Activated naive CD8-positive, alpha-beta T cell treated with anti-CD3 and anti-CD28 coated beads for 36 hours (primary cell): Measurements from ENCODE around the gene NRCAM. TPM values are rescaled to one million over a fixed set of nuclear protein-coding genes. Genes with fewer than 3 reads are reported as not detected.
"Not testable (repeated sequence)": the region's sequence is repeated elsewhere in the genome, so short reads cannot be mapped to it uniquely, and the experiment has no call there.

ENCODE experiments used
- DNase-seq: peaks from one replicate; pipeline ENCODE4 v3.0.0; 2021
- H3K27ac Mint-ChIP-seq: one replicate; pipeline ENCODE4 v1.8.0; 2022; ENCODE audit warnings: mild to moderate bottlenecking, moderate library complexity, mixed read lengths
- H3K27me3 Mint-ChIP-seq: one replicate; pipeline ENCODE4 v1.8.0; 2022; ENCODE audit warnings: mild to moderate bottlenecking, mixed read lengths
- H3K36me3 Mint-ChIP-seq: one replicate; pipeline ENCODE4 v1.8.0; 2021; ENCODE audit warnings: mild to moderate bottlenecking, mixed read lengths
- H3K4me1 Mint-ChIP-seq: one replicate; pipeline ENCODE4 v1.8.0; 2021; ENCODE audit warnings: mixed read lengths
- H3K4me3 Mint-ChIP-seq: one replicate; pipeline ENCODE4 v1.8.0; 2022; ENCODE audit warnings: mild to moderate bottlenecking, moderate library complexity, mixed read lengths
- H3K9me3 Mint-ChIP-seq: one replicate; pipeline ENCODE4 v1.8.0; 2022; ENCODE audit warnings: mixed read lengths
- total RNA-seq, 2 experiments: library from RNA; stranded (reverse); gene quantifications; one replicate each; pipeline ENCODE4 v1.2.3, GENCODE V29; 2021

Gene NRCAM
- 1 to 10 TPM; 3.9 to 4.6 TPM for total RNA-seq

- Mint-ChIP-seq H3K4me1 (peaks cover 46% of the 10 kb centered on the region), H3K4me3 (peak within 1 kb of the TSS; percentile 89), H3K9me3 (no peaks in the 10 kb centered on the region), H3K36me3 (no peaks in the 10 kb centered on the region), H3K27ac (peak within 1 kb of the TSS; percentile 62), H3K27me3 (peaks cover 14% of the 10 kb centered on the region)
- peak; percentile 76 for DNase-seq
Observed at GRCh38 chr7:108455998-108456677, at the start of gene NRCAM. NRCAM (minus strand) TSS chr7:108456436; CDS start chr7:108240064, 216,372 bp downstream.

DNA sequence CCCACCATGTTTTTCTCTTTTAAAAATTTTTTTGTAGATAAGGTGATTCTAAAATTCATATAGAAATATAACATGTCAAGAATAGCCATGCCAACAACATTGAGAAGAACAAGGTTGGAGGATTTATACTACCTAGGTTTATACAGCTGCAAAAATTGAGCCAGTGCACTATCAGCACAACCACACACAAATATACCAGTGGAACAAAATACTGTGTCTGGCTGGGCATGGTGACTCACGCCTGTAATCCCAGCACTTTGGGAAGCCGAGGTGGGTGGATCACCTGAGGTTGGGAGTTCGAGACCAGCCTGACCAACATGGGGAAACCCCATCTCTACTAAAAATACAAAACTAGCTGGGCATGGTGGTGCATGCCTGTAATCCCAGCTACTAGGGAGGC lies 48.3 kb upstream of the NRCAM start:
- DNase-seq = peak; percentile 8
- H3K9me3 Mint-ChIP-seq, H3K4me3 Mint-ChIP-seq, H3K27me3 Mint-ChIP-seq, H3K27ac Mint-ChIP-seq, H3K36me3 Mint-ChIP-seq: not testable (repeated sequence)
- H3K4me1 Mint-ChIP-seq = peaks cover 12% of the 10 kb centered on the region

- Mint-ChIP-seq H3K4me1 (peaks cover 12% of the 10 kb centered on the region), H3K4me3 (no peak overlapping the region), H3K9me3 (no peaks in the 10 kb centered on the region), H3K27me3 (no peaks in the 10 kb centered on the region), H3K27ac (peak overlapping the region; percentile 59), H3K36me3 (peaks cover 3% of the 10 kb centered on the region)
- no peak for DNase-seq
Observed at GRCh38 chr7:108503112-108504026, 47.1 kb upstream of the NRCAM start.

DNA sequence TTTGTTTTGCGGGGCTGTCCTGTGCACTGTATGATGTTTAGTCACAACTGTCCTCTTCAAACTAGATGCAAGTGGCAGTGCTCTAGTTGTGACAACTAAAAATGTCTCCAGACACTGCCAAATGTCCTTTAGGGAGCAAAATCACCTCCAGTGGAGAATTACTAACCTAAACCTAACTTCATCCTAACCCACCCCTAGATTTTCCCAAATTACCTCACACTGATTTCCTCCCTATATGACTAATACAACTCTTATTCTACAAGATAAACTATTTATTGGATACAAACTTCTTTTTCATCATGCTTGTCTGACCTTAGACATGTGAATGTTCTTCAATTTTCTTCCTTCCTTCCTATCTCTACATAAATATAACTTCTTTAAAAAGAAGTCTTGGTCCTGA lies 43.3 kb upstream of the NRCAM start:
- Mint-ChIP-seq H3K27me3 (no peaks in the 10 kb centered on the region), H3K9me3 (no peaks in the 10 kb centered on the region), H3K4me3 (no peak overlapping the region), H3K4me1 (peaks cover 8% of the 10 kb centered on the region), H3K27ac (no peak overlapping the region), H3K36me3 (peaks cover 2% of the 10 kb centered on the region)
- DNase-seq = no peak

- H3K9me3 Mint-ChIP-seq = no peaks in the 10 kb centered on the region
- peaks cover 3% of the 10 kb centered on the region for H3K4me1 Mint-ChIP-seq
- no peak overlapping the region for H3K4me3 Mint-ChIP-seq
- no peak overlapping the region for H3K27ac Mint-ChIP-seq
- peaks cover 2% of the 10 kb centered on the region for H3K36me3 Mint-ChIP-seq
- no peaks in the 10 kb centered on the region for H3K27me3 Mint-ChIP-seq
- no peak for DNase-seq
Observed at GRCh38 chr7:108498481-108498880, 42.2 kb upstream of the NRCAM start.

- peak; percentile 18 for DNase-seq
- Mint-ChIP-seq H3K4me1 (no peaks in the 10 kb centered on the region), H3K9me3 (no peaks in the 10 kb centered on the region), H3K36me3 (peaks cover 2% of the 10 kb centered on the region), H3K27ac (no peak overlapping the region), H3K4me3 (no peak overlapping the region), H3K27me3 (no peaks in the 10 kb centered on the region)
Observed at GRCh38 chr7:108497082-108497725, 41.0 kb upstream of the NRCAM start.

- Mint-ChIP-seq H3K4me1 (no peaks in the 10 kb centered on the region), H3K36me3 (peaks cover 4% of the 10 kb centered on the region), H3K4me3 (no peak overlapping the region), H3K27me3 (no peaks in the 10 kb centered on the region), H3K9me3 (no peaks in the 10 kb centered on the region), H3K27ac (no peak overlapping the region)
- no peak for DNase-seq
Observed at GRCh38 chr7:108492742-108493141, 36.5 kb upstream of the NRCAM start.

DNA sequence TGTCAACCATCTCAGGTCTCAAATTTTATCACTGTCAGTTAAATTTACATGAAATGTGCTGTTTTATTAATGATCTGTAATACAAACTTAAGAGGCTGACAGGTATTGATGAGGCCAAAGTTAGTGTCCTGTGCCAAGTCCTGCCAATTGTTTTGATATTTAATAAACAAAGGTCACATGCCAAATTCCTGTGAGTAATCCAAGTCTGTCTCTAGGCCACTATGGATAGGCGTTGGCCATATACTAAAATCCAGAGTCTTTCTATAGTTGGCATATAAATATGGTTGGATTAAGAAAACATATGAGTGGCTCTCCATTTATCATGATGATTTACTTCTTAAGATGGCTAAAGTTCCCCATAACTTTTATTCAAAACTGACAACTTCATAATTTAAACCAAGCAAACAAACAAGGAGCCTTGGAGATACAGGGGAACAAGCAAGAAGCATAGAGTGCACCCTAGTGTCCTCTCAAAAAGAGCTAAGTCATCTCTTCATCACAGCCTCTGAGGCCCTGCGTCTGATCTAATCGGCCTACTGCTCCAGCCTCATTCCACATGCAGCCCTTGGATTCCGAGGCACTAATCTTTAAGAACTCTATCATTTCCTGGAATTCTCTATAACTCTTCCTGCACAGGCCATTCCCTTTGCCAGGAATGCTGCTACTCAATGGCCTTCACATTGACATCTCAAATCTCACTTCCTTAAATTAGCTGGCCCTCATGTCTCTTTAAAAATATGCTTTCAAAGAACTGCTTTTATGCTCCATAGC lies 32.7 kb upstream of the NRCAM start:
- Mint-ChIP-seq H3K27ac (no peak overlapping the region), H3K36me3 (peaks cover 4% of the 10 kb centered on the region), H3K9me3 (no peaks in the 10 kb centered on the region), H3K27me3 (no peaks in the 10 kb centered on the region), H3K4me1 (no peaks in the 10 kb centered on the region), H3K4me3 (no peak overlapping the region)
- DNase-seq = no peak

- DNase-seq = no peak
- Mint-ChIP-seq H3K27ac (no peak overlapping the region), H3K4me1 (no peaks in the 10 kb centered on the region), H3K27me3 (no peaks in the 10 kb centered on the region), H3K9me3 (no peaks in the 10 kb centered on the region), H3K36me3 (peaks cover 4% of the 10 kb centered on the region), H3K4me3 (no peak overlapping the region)
Observed at GRCh38 chr7:108487646-108488045, 31.4 kb upstream of the NRCAM start.

DNA sequence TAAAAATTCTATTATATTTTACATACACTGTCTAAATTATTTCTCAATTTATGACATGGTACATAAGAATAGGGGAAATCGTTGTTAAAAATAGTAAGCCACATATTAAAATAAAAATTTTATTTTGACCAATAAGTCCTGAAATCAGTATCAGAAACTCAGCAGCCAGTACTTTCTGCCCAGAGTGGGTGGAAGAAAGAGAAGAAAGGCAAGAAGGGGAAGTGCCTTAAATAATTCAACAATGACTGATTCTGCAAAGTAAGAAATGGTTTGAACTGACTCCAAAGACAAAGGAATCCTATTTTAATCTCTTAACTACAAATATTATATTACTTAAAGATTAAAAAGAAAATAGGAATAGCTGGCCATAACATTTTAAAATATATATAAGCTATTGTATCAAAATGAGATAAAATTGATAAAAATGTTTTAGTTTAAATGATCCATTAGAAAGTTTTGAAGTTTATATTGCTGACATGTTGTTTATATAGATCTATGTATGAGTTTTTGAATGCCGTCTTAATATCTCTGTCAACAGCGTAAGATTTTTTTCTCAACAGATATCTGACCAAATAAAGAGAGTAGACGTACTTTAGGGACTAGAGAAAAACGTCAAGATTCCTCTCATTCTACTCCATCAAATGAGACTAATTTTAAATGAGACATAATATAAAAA lies 30.2 kb upstream of the NRCAM start:
- H3K4me3 Mint-ChIP-seq = no peak overlapping the region
- H3K27ac Mint-ChIP-seq = no peak overlapping the region
- H3K27me3 Mint-ChIP-seq = no peaks in the 10 kb centered on the region
- no peak for DNase-seq
- H3K36me3 Mint-ChIP-seq = peaks cover 4% of the 10 kb centered on the region
- no peaks in the 10 kb centered on the region for H3K4me1 Mint-ChIP-seq
- H3K9me3 Mint-ChIP-seq = no peaks in the 10 kb centered on the region

- Mint-ChIP-seq H3K9me3 (no peaks in the 10 kb centered on the region), H3K36me3 (peaks cover 4% of the 10 kb centered on the region), H3K27ac (no peak overlapping the region)
Observed at GRCh38 chr7:108484137-108484536, 27.9 kb upstream of the NRCAM start.

DNA sequence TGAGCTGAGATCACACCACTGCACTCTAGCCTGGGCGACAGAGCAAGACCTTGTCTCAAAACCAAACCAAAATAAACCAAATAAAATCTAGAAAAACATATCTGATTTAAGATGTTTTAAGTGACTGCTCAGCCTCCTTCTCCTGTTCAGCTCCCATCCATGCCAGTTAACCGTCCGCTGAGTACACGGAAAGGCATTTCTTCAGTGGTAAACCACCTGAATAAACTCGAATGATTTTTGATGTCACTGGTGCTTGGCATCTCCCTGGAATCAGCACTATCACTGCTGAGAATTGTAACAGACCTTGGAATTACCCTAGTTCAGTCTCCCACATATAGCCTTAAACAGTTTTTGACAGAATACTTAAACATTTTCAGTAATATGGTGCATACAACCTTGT lies 24.1 kb upstream of the NRCAM start:
- no peaks in the 10 kb centered on the region for H3K27me3 Mint-ChIP-seq
- H3K9me3 Mint-ChIP-seq = no peaks in the 10 kb centered on the region
- no peaks in the 10 kb centered on the region for H3K4me1 Mint-ChIP-seq
- H3K27ac Mint-ChIP-seq = no peak overlapping the region
- no peak overlapping the region for H3K4me3 Mint-ChIP-seq
- peaks cover 4% of the 10 kb centered on the region for H3K36me3 Mint-ChIP-seq
- DNase-seq = no peak

More at GRCh38 chr7:108484137-108484536, 27.9 kb upstream of the NRCAM start:
- Mint-ChIP-seq H3K27me3 (no peaks in the 10 kb centered on the region), H3K4me1 (no peaks in the 10 kb centered on the region), H3K4me3 (no peak overlapping the region)
- DNase-seq = no peak

- Mint-ChIP-seq H3K4me3 (no peak overlapping the region), H3K27me3 (no peaks in the 10 kb centered on the region), H3K9me3 (no peaks in the 10 kb centered on the region), H3K27ac (no peak overlapping the region), H3K4me1 (no peaks in the 10 kb centered on the region), H3K36me3 (peaks cover 2% of the 10 kb centered on the region)
- DNase-seq = no peak
Observed at GRCh38 chr7:108479751-108480150, 23.5 kb upstream of the NRCAM start.

GRCh38 chr7:108479118-108479517 lies 22.9 kb upstream of the NRCAM start:
- Mint-ChIP-seq H3K4me1 (no peaks in the 10 kb centered on the region), H3K27ac (no peak overlapping the region), H3K36me3 (peaks cover 5% of the 10 kb centered on the region), H3K4me3 (no peak overlapping the region), H3K27me3 (no peaks in the 10 kb centered on the region), H3K9me3 (no peaks in the 10 kb centered on the region)
- DNase-seq = no peak
